GM18867 (cell line): ENCODE measurements around the gene KAZALD1.

Experiments used
- ATAC-seq: cut with Tn5 transposase; IDR thresholded peaks from one replicate; pipeline ENCODE4 v1.9.1; 2021; ENCODE audit warnings: mild to moderate bottlenecking, moderate library complexity; ENCODE audit not compliant: unreplicated experiment

KAZALD1 gene, protein sequence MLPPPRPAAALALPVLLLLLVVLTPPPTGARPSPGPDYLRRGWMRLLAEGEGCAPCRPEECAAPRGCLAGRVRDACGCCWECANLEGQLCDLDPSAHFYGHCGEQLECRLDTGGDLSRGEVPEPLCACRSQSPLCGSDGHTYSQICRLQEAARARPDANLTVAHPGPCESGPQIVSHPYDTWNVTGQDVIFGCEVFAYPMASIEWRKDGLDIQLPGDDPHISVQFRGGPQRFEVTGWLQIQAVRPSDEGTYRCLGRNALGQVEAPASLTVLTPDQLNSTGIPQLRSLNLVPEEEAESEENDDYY

DNA sequence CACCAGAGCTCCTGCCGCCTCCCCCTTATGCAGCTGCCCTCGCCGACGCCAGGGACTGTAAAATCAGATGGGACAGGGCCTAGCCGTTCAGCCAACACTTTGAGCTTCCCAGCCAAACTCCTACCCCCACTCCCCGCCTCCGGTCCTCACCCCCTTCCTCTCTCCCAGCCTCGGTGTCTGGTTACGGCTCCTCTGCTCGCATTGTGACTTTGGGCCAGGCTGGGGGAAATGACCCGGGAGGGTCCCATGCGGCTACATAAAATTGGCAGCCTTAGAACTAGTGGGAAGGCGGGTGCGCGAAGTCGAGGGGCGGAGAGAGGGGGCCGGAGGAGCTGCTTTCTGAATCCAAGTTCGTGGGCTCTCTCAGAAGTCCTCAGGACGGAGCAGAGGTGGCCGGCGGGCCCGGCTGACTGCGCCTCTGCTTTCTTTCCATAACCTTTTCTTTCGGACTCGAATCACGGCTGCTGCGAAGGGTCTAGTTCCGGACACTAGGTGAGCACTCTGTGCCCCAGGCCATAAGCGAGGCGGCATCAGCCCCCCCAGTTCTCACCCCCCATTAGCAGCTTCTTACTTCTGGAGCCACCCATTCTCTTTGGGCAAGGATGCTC is at the start of gene KAZALD1:
KAZALD1 (plus strand) TSS at position 366 of the 608 bp plus-strand sequence. CDS start 604 bp downstream, outside the sequence.
- ATAC-seq: no peak

DNA sequence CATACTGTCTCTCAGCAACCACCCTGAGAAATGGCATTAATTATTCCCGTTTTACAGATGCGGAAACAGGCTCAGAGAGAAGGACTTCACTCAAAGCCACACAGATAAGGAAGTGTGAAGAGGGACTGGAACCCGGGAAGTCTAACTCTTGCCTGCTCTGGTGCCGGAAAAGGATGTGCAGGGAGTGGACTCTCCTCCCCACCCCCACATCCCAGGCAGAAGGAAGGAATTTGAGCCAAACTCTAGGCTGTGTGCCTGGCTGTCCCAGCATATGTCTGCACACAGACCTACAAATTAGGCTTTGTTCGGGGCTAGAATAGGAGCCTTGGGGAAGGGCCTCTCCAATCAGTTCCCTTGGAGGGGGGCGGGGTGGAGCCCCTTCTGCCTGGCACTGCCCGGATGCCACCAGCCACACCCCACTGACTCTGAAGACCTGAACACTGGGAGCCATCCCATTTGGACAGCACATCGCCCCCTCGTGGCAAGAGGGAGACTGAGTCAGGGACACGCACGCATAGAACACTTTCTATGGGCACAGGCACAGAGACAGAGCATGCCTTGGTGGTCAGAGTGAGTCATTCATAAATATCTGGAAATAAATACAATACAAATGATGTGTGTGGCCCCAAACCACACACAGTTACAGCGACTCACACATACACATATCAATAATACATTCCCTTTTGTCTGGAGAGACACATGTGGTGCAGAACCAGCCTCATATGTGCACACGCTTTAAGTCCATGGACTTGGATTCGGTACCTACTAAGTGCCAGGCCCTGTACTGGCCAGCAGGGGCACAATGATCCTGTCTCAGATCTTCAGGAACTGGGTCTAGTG is 49.0 kb upstream of the KAZALD1 start:
- peak; percentile 75 for ATAC-seq

DNA sequence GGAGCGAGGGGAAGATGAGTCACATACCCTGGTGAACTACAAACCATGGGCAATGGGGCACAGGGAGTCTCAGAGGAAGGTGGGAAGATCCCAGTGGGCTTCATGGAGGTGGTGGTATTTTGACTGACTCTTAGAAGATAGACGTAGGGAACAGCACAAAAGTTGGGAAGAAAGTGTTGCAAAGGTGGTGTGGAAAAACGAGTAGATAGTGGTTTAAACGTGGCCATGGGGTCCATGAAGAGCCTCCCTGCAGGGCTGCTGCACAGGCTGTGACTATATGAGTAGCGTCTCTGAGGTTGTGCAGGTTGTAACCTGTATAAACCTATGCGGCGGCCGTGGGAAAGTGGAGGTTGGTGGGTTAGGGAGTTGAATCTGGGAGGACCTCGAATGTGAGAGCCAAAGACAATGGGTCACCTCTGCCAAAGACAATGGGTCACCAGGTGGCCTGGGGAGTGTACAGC is 48.4 kb upstream of the KAZALD1 start:
- ATAC-seq: no peak

DNA sequence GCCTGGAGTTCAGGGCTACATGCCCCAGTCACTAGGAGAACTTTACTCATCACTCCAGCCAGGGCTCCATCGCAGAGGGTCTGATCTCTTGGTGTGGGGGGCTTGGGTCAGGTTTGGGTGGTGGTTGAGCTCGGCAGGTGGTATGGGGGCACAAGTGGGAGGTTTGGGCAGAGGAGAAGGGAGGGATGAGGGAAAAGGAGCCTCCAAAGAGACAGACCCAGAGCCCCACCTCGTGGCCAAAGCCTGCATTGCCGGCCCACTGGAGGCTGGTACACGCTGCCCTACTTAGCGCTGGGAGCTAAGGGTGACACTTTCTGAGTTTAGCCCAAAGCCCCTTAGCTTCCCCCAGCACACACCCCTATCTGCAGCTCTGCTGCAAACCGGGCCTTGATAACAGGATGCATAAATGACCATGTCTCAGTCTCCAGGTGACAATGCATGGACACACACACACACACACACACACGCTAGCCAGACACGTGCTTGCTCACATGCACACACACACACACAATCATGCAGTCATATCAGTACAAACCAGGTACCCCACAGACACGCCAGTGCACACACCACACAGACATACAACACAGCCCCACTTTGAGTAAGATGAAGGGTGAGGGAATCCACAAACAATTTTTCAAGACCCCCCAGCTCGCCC is 47.4 kb upstream of the KAZALD1 start:
- no peak for ATAC-seq

DNA sequence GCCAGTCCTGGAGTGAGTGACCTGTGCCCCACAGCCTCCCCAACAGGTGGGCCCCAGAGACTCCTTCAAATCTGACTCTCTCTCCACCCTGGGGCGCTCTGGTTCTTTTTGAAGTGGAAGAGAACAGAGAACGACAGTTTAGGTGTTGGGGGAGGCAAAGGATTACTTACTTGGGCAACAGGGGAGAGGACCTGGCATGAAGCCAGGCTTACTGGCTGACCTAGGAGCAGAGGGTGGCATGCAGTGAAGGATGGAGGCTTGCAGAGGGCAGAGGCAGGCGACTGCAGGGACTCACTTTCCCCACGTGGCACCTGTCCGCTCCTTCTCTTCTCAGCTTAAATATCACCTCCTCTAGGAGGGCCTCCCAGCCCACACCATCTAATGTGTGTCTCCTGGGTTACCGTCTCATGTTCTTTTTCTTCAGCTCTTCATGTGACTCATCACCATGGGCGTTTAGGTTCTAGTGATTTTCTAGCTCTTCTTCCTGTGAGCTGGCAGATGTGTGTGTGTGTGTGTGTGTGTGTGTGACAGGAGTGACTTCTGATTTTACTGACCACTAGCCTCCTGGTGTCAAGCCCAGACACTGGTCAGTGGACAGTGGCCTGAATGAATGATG is 46.7 kb upstream of the KAZALD1 start:
- no peak for ATAC-seq

DNA sequence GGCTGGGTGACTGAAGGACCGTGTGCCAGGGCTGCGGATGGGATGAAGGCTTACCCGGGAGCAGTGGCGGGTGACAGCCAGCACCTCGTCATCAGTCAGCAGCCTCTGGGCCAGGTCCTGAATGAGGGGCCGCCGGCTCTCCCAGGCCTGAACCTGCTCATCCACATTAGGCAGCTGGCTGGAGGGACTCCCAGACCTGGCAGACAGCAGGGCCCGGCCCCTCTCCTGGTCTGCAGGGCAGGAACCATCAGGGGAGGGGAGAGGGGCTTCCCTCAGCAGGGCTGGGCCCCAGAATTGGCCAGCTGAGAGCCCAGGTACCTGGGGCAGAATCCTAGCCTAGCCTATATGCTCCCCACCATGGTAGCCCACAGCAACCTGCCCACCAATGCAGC is 46.2 kb upstream of the KAZALD1 start:
- ATAC-seq: no peak

DNA sequence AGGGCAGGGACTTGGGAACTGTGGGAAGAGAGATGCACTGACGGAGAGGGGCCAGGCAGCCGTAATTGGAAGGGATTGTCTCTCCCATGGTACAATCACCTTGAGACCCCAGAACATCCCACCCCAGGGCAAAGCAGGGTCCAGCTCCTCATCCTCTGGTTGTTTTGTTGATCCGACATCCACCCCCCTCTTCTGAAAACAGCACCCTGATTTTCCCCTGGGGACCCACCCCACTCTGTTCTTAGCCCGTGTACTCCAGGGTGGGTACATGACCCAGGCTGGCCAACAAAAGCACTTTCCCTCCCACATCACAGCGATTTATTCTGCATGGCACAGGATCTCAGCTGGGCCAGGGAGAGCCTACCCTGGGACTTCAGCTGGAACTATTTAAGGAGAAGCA is 45.0 kb upstream of the KAZALD1 start:
- no peak for ATAC-seq

DNA sequence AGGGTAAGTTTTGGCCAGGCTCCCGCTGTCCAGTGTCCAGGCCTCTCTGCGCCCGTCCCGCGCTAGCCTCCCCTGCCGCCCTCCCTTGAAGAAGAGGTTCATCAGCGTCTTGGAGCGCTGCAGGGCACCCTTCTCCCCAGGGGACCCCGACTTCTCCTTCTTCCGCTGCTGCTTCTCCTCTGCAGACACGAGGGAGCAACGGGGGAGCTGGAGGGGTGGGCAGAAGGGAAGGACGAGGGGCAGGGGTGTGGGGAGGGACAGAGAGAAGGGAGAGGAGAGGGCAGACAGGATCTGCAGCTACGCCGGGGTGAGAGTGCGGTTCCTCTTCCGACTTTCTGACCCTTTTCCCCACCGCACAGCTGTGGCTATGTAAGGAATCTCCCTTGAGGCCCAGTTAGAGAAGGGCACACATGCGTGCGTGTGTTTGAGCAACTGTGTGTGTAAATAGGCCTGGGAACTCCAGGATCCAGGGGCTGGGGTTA is 43.6 kb upstream of the KAZALD1 start:
- ATAC-seq: no peak

DNA sequence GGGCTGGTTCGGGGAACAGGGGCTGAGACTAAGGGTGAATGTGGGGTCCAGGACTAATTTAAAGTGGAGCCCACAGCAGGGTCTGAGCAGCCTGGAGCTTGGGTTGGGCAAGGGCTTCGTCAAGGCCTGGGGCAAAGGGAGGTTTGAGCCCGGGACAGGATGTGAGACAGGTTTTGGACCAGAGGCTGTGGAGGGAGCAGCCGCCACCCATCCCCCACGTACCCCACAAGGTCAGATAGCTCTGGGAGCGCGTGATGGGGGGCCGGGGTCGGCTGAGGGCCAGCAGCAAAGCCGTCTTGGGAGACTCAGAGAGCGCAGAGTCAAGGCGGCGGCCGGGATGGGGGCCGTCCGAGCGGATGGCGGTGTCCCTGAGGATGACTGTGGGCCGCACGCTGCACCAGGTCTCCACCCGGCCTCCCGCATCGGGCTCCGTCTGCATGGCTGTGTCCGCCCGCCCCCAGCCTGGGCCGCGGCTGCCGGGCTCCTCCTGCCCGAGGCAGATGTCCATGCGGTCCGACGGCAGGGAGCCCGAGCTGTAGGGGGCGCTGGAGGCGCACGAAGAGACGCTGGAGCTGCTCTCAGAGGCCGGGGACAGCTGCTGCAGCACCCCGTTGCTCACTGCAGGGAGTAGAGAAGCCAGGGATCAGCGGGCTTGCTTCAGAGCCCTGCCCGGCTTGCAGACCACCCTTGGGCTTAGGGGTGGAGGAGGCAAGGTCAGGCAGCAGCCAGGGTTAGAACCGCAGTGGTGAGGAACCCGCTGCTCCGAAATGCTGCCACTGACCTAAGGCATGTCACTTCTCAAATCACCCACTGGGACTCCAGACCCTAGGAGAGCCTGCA is 43.0 kb upstream of the KAZALD1 start:
- ATAC-seq: no peak

DNA sequence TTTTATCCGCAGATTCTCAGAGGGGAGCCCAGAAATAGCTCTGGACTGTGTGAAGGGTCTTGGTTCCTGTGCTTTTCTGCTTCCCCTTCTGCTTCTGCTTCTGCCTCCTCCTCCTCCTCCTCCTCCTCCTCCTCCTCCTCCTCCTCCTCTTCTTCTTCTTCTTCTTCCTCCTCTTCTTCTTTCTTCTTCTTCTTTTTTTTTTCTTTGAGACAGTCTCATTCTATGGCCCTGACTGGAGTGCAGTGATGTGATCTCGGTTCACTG is 42.4 kb upstream of the KAZALD1 start:
- ATAC-seq: no peak

DNA sequence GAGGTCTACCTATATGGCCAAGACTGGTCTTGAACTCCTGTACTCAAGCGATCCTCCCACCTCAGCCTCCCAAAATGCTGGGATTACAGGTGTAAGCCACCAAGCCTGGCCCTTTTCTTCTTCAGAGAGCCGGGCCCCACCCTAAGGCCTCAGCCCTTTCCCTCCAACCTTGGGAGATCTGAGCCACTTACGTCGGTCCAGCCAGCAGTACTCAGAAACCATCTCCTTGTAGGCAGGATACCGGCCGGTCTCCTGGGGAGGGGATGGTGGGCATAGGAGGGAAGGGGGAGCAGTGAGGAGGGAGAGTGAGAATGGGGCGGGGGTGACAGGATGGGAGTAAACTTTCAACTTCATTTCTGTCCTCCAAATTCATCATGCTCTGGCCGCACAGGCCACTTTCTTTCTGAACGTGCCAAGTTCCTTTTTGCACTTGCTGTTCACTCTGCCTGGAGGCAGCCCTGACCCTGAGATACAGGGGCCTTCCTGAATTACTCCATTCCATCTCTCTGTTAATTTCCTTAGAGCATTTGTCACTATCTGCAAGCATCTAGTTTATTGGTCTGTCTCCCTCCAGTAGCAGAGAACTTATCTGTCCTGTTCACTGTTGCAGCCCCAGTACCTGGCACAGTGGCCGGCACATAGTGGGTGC is 41.2 kb upstream of the KAZALD1 start:
- ATAC-seq: no peak

DNA sequence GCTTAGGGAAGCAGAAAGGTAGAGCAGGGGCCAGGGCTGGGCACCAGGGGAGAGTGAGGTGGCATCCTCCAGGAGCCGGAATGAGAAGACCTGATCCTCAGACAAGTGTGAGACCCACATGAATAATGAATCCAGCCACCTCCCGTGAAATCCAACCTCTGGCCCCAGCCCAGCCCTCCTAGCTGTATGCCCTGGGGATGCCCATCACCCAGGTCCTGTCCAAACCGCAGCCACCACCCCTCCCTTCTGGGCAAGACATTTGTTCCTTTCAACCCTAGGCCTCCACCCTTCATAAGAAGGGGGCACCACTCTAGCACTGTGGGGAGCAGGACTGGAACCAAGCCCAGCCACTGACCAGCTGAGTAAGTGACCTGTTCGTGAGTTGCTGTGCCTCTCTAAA is 40.5 kb upstream of the KAZALD1 start:
- no peak for ATAC-seq

DNA sequence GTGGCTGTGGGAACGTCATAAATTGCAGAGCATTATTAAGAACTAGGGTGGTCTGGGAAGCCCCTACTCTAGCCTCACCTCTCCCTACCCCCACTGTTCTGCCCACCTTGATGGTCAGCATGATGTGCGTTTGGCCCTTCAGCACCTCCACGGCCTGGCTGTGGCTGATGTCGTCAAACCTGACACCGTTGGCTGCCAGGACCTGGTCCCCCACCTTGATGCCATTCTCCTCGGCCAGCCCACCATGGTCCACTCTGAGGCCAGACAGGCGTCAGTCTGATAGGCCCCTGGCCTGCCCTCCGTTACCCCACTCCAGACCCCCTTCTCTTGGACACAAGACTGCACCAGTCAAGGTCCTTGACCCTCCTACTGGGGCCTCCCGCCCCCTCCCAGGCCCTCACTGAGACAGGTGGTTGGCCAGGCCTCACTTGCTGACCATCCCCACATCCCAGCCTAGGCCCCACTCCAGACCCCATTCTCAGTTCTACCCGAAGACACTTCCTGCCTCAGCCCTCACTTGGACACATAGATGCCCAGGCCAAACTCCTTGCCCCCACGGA is 40.0 kb upstream of the KAZALD1 start:
- no peak for ATAC-seq

DNA sequence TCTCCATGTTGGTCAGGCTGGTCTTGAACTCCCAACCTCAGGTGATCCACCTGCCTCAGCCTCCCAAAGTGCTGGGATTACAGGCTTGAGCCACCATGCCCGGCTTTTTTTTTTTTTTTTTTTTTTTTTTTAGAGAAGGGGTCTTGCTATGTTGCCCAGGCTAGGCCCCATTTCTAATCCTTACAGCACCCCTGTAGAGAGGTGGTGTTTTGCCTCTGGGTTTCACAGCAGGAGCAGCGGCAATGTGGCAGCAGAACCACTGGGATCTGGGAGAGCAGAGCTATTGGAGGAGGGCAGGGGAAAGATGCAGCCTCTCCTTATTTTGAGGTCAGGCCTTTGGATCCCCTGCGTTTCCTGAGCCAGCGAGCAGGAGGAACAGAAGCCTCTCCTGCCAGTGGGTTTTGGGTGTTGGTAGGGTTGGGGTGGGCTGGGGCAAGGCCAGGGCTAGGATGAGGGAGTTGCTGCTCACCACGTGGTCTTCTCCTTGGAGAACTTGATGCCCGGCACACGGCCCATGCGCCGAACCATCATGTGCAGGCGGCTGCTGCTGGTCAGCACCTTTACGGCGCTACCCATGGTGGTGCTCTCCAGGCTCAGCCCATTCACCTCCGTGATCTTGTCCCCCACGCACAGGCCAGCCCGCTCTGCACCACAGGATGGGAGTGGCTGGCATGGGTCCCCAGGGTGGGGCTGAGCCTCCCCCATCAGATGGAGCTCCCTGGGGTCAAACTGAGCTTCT is 38.7 kb upstream of the KAZALD1 start:
- no peak for ATAC-seq

DNA sequence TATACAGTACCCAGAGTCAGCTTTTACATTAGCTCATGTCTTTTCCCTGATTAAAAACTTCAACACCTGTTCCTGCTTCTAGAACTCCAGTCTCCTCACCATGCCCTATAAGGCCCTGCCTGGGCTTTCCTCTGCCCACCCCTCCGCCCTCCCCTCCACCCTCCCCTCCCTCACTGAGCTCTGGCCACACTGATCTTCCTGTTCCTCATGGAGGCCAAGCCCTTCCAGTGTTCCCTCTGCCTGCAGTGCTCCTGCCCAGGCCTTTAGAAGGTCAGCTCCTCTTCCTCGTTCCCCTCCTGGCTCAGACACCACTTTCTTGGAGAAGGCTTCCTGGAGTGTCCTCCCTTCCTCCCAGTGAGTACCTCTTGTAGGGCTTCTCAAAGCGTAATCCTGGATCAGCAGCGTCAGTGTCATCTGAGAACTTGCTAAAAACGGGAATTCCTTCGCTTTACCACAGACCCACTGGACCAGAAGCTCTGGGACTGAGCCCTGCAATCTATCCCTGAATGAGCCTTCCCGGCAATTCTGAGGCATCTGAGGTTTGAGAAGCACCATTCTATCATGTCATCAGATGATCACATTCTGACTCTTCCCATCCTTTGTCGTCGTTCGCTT is 34.6 kb upstream of the KAZALD1 start:
- ATAC-seq: no peak

DNA sequence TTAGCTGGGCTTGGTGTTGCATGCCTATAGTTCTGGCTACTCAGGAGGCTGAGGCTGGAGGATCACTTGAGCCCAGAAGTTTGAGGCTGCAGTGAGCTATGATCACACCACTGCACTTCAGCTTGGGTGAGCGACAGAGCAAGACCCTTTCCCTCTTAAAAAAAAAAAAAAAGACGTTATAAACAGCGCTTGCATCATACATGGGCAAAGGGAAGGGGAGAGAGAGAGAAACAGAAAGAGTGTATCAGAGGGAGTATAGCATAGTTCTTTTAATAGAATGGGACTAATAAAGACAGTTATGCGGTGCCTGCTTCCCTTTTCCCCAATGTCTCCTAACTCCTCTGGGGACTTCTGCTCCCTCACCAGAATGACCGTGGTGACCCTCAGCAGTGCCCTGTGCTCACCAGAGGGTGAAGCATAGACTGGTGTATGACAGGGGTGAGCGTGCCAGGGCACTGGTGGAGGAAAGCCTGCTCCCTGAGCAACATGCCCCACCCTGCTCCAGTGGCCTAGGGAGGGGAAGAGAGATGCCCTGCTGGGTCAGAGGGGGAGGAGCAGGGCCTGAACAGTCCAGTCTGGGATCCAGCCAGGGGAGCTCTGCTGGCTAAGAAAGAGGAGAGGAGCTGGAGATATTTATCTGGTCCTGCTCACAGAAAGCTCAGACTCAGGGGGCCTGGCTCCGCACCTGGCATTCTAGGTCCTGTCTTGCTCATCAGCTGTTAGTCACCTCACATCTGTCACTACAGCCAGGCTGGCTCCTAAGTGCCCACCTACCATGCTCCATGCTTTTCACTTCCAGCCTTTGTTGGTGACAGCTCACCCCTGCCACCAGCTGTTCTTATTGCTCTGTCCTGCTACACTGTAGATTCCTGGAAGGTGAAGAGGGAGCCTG is 33.1 kb upstream of the KAZALD1 start:
- ATAC-seq: no peak
